ENCODE measurements around the gene SLC25A33.

GRCh38 chr1:9599741-9600140 lies 60.5 kb downstream of the SLC25A33 start:
- TF ChIP-seq CTCF (IDR thresholded peaks at IDR 0.05; ENCODE audit: poor library complexity, severe bottlenecking) (no peak), EZH2 (IDR thresholded peaks at IDR 0.05; ENCODE audit: borderline replicate concordance, insufficient read depth, low read length, poor library complexity, severe bottlenecking) (no peak), MXI1 (conservative IDR thresholded peaks at IDR 0.05; ENCODE audit: poor library complexity, severe bottlenecking) (no peak), POLR2AphosphoS5 (IDR thresholded peaks at IDR 0.05) (no peak), EP300 (conservative IDR thresholded peaks at IDR 0.05; ENCODE audit: poor library complexity, severe bottlenecking) (no peak)

Measured in neural cell (in vitro differentiated cells).